Endodermal cell (in vitro differentiated cells): ENCODE results near the gene ZNF786. TPM values are rescaled to one million over a fixed set of nuclear protein-coding genes. Genes with fewer than 3 reads are reported as not detected.

Experiments
- DNase-seq: peaks from one replicate; pipeline ENCODE4 v3.0.0-alpha.2; 2017
- H3K27ac ChIP-seq: 2 replicates; pipeline ENCODE4 v1.5.1; 2013; ENCODE audit warnings: mild to moderate bottlenecking, low read depth, low read length, moderate library complexity
- H3K27me3 ChIP-seq: 2 replicates; pipeline ENCODE4 v1.6.1; 2013; ENCODE audit warnings: mild to moderate bottlenecking, low read length, moderate library complexity; ENCODE audit not compliant: insufficient read depth, control insufficient read depth, poor library complexity, severe bottlenecking
- H3K36me3 ChIP-seq: 2 replicates; pipeline ENCODE4 v1.7.0; 2013; ENCODE audit warnings: mild to moderate bottlenecking, low read length, moderate library complexity; ENCODE audit not compliant: control insufficient read depth, insufficient read depth
- H3K4me1 ChIP-seq: one replicate; pipeline ENCODE4 v1.7.0; 2013; ENCODE audit warnings: low read length; ENCODE audit not compliant: control insufficient read depth, insufficient read depth
- H3K4me3 ChIP-seq: 2 replicates; pipeline ENCODE4 v1.5.1; 2013; ENCODE audit warnings: mild to moderate bottlenecking, low read length, moderate library complexity
- H3K9ac ChIP-seq: 2 replicates; pipeline ENCODE4 v1.6.1; 2013; ENCODE audit warnings: mild to moderate bottlenecking, low read length, moderate library complexity; ENCODE audit not compliant: poor library complexity, severe bottlenecking; ENCODE audit errors: extremely low read depth
- H3K9me3 ChIP-seq: 2 replicates; pipeline ENCODE4 v1.6.1; 2013; ENCODE audit warnings: mild to moderate bottlenecking, low read length, moderate library complexity; ENCODE audit not compliant: control insufficient read depth
- H3K27ac Mint-ChIP-seq: 2 replicates; pipeline ENCODE4 v1.8.0; 2020; ENCODE audit warnings: mixed read lengths
- H3K27me3 Mint-ChIP-seq: 2 replicates; pipeline ENCODE4 v1.8.0; 2021; ENCODE audit warnings: mild to moderate bottlenecking, mixed read lengths; ENCODE audit not compliant: insufficient read depth
- H3K36me3 Mint-ChIP-seq: 2 replicates; pipeline ENCODE4 v1.8.0; 2020; ENCODE audit warnings: low read depth, mixed read lengths
- H3K4me1 Mint-ChIP-seq: 2 replicates; pipeline ENCODE4 v1.8.0; 2020; ENCODE audit warnings: mixed read lengths
- H3K4me3 Mint-ChIP-seq: 2 replicates; pipeline ENCODE4 v1.8.0; 2020; ENCODE audit warnings: mild to moderate bottlenecking, moderate library complexity, mixed read lengths
- H3K9me3 Mint-ChIP-seq: 2 replicates; pipeline ENCODE4 v1.8.0; 2020; ENCODE audit warnings: mild to moderate bottlenecking, mixed read lengths
- WGBS, 2 experiments: methylation state at CpG; one replicate each; pipeline versions ENCODE4 v1.1.5 to v1.1.7; 2013; ENCODE audit warnings: missing lambda C conversion rate in 2 of 2, mixed read lengths in 1 of 2; ENCODE audit not compliant: insufficient coverage in 1 of 2, insufficient read length in 1 of 2; 5-methylcytosine and 5-hydroxymethylcytosine counted together
- total RNA-seq, 2 donors: library from RNA; stranded (reverse); fragmentation: NEBNext Ultra II Directional in 1 of 2; extraction: Animal tissue kit (Norgen Biotek cat#: 25700) in 1 of 2; gene quantifications; 2 replicates in 1 of 2; 3 replicates in 1 of 2; pipeline ENCODE4 v1.2.1, GENCODE V29; 2021
- TF ChIP-seq, protein P1 (sequence below): fragments of 200-600 bp; sonication (generic); conservative IDR thresholded peaks from 2 replicates; pipeline ENCODE4 v1.5.0; 2021; ENCODE audit warnings: antibody characterized with exemption, mild to moderate bottlenecking

ZNF786 gene
- total RNA-seq, 2 donors from 2014 or later = 12.0 to 13.3 TPM

DNA sequence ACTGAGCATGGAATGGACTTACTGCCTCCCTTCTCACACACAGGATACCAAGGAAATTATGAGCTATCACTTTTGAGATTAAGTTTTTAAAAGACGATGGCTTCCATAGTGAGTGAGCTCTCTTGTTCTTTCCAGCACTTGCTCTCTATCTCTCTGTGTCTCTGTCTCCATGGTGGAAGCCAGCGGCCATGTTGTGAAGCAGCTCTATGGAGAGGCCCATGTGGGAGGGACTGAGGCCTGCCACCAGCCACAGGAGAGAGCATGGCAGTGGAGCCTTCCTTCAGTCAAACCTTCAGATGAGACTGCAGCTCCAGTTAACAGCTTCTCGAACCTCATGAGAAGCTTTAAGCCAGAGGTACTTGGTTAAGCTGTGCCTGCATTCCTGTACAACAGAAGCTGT lies 41.7 kb downstream of the ZNF786 start:
- Histone ChIP-seq H3K27me3 (no peaks in the 10 kb centered on the region), H3K27ac (no peak overlapping the region), H3K9ac (no peak overlapping the region), H3K9me3 (no peaks in the 10 kb centered on the region), H3K4me3 (no peak overlapping the region), H3K4me1 (no peaks in the 10 kb centered on the region), H3K36me3 (no peaks in the 10 kb centered on the region)
- Mint-ChIP-seq H3K4me1 (no peaks in the 10 kb centered on the region), H3K27ac (no peak overlapping the region), H3K36me3 (no peaks in the 10 kb centered on the region), H3K4me3 (no peak overlapping the region), H3K27me3 (no peaks in the 10 kb centered on the region), H3K9me3 (no peaks in the 10 kb centered on the region)
- WGBS, 2 experiments = 91 to 100% methylated on average over 1 to 3 of the region's 3 CpGs
- TF ChIP-seq, protein P1, sequence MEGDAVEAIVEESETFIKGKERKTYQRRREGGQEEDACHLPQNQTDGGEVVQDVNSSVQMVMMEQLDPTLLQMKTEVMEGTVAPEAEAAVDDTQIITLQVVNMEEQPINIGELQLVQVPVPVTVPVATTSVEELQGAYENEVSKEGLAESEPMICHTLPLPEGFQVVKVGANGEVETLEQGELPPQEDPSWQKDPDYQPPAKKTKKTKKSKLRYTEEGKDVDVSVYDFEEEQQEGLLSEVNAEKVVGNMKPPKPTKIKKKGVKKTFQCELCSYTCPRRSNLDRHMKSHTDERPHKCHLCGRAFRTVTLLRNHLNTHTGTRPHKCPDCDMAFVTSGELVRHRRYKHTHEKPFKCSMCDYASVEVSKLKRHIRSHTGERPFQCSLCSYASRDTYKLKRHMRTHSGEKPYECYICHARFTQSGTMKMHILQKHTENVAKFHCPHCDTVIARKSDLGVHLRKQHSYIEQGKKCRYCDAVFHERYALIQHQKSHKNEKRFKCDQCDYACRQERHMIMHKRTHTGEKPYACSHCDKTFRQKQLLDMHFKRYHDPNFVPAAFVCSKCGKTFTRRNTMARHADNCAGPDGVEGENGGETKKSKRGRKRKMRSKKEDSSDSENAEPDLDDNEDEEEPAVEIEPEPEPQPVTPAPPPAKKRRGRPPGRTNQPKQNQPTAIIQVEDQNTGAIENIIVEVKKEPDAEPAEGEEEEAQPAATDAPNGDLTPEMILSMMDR = no peak
- DNase-seq = no peak

DNA sequence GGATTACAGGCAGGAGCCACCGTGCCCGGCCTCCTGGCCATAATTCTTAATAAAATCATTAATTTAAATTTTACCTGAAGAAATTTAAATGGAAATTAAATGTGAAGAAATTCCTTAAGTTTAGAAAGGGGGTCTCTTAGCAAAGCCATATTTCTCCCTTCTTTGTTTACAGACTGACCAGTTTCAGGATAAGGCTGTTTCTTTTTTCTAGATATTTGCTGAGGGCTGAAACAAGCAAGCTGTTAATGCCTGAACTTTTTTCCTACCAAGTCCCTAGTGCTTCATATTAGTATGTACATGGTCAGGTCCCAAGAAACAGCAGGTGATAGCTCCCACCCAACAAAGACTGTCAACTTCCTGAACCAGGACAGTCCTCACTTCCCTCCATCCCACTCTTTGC lies 44.1 kb downstream of the ZNF786 start:
- H3K4me1 Mint-ChIP-seq = no peaks in the 10 kb centered on the region
- no peak overlapping the region for H3K27ac ChIP-seq
- TF ChIP-seq, protein P1 = no peak
- no peak overlapping the region for H3K27ac Mint-ChIP-seq
- H3K4me1 ChIP-seq = no peaks in the 10 kb centered on the region
- no peaks in the 10 kb centered on the region for H3K27me3 Mint-ChIP-seq
- H3K9me3 Mint-ChIP-seq = no peaks in the 10 kb centered on the region
- H3K9ac ChIP-seq = no peak overlapping the region
- no peak overlapping the region for H3K4me3 ChIP-seq
- no peaks in the 10 kb centered on the region for H3K27me3 ChIP-seq
- H3K9me3 ChIP-seq = no peaks in the 10 kb centered on the region
- no peaks in the 10 kb centered on the region for H3K36me3 ChIP-seq
- WGBS, 2 experiments = 100% methylated on average over 1 of the region's 2 CpGs; no CpG with 5 or more reads in 1 of the 2 experiments
- no peaks in the 10 kb centered on the region for H3K36me3 Mint-ChIP-seq
- no peak for DNase-seq
- H3K4me3 Mint-ChIP-seq = no peak overlapping the region

DNA sequence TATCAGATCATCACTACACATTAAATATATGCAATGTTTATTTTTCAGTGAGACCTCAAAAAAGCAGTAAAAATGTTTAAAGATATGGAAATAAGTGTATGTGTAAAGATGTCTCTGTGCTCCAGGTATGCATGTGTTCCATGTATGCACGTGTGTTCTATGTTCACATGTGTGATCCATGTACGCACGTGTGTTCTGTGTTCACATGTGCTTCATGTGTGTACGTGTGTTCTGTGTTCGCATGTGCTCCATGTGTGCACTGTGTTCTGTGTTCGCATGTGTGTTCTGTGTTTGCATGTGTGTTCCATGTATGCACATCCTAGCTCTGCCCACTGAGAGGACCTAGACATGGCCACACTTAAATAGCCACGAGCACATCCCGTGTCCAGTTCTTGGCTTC lies 46.6 kb downstream of the ZNF786 start:
- Mint-ChIP-seq H3K27ac (no peak overlapping the region), H3K27me3 (no peaks in the 10 kb centered on the region), H3K9me3 (peaks cover 4% of the 10 kb centered on the region), H3K4me1 (no peaks in the 10 kb centered on the region), H3K36me3 (no peaks in the 10 kb centered on the region), H3K4me3 (no peak overlapping the region)
- H3K4me1 ChIP-seq = no peaks in the 10 kb centered on the region
- DNase-seq = no peak
- H3K9ac ChIP-seq = no peak overlapping the region
- H3K27ac ChIP-seq = no peak overlapping the region
- WGBS, 2 experiments = 91 to 98% methylated on average over 7 to 8 of the region's 8 CpGs
- no peaks in the 10 kb centered on the region for H3K9me3 ChIP-seq
- TF ChIP-seq, protein P1 = no peak
- H3K27me3 ChIP-seq = no peaks in the 10 kb centered on the region
- H3K4me3 ChIP-seq = no peak overlapping the region
- no peaks in the 10 kb centered on the region for H3K36me3 ChIP-seq
